ENCODE results near the gene PARD6G.
"Not testable (repeated sequence)": the region's sequence is repeated elsewhere in the genome, so short reads cannot be mapped to it uniquely, and the experiment has no call there.

PARD6G gene

GRCh38 chr18:80241919-80242777, 5.2 kb downstream of the PARD6G start:
- DNase-seq: no peak

GRCh38 chr18:80239830-80240229, 7.5 kb downstream of the PARD6G start:
- no peak for DNase-seq

DNA sequence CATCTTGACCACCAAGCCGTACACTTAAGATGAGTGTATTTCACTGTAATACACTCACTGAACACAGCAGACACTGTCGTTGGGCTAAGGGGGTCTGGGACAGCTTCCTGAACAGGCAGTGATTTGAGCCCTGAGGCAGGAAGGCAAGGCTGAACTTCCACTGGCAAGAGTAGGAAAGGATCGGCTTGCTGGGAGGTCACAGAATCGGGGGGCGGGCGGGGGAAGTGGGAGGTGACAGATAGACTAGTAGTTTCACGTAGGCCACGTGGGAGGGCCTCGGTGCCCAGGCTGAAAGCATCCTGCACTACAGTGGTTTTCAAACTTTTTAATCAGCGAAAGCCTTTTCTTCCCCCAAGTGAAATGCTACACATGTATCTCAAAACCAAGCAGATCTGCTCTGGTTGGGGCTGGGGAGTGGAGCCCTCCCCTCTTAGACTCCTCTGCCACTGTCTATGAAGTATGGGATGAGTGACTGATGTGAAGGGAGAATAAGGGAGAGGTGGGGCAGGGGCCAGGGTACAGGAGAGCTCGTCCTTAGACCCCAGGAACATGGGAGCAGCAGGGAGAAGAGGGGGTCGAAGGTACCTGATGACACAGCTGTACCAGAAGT, 8.6 kb downstream of the PARD6G start:
- DNase-seq: no peak

DNA sequence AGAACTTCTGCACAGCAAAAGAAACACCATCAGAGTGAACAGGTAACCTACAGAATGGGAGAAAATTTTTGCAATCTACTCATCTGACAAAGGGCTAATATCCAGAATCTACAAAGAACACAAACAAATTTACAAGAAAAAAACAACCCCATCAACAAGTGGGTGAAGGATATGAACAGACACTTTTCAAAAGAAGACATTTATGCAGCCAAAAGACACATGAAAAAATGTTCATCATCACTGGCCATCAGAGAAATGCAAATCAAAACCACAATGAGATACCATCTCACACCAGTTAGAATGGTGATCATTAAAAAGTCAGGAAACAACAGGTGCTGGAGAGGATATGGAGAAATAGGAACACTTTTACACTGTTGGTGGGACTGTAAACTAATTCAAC, 9.8 kb downstream of the PARD6G start:
- DNase-seq: not testable (repeated sequence)

DNA sequence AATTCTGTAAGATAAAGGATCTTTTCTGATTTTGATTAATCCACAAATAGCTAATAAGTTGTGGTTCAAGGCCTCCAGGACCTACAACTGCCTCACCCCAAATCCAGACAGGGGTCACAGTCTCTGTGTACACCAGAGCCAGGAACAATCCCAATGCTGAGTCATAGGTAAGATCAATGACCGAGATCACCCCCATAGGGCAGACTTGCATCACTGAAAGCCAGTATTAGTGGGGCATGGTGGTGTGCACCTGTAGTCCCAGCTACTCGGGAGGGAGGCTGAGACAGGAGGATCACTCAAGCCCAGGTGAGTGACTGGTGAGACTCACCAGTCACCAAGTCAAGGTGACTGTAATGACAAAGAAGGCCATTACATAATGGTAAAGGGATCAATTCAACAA, 12.9 kb downstream of the PARD6G start:
- no peak for DNase-seq

GRCh38 chr18:80233899-80234298, 13.4 kb downstream of the PARD6G start:
- DNase-seq: no peak

DNA sequence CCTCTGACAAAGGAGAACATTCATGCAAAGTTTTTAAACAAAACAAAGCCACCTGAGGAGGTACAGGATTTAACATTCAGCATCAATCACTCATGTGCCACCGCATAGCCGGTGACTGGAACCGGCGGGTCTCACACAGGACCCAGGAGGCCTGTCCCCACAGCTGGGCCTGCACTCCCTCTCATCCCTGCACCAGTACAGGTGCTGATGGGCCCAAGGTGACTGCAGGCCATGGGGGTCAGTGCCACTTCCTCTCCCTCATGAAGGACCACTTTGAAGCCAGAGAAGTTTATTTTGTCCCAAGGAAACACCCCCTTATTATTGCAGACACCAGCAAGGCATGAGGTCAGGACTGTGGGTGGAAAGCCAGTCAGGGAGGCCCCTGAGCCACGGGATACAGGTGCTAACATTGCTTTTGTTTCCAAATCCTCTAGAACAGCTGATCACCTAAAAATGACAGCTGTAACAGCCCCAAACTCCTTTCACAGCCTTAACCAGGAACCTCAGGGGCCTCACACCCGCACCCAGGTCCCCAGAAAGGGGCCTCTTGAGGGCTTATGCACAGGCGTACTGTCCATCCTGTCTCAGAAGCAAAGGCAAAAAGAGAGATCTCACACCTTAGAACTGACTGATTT, 14.0 kb downstream of the PARD6G start:
- no peak for DNase-seq

DNA sequence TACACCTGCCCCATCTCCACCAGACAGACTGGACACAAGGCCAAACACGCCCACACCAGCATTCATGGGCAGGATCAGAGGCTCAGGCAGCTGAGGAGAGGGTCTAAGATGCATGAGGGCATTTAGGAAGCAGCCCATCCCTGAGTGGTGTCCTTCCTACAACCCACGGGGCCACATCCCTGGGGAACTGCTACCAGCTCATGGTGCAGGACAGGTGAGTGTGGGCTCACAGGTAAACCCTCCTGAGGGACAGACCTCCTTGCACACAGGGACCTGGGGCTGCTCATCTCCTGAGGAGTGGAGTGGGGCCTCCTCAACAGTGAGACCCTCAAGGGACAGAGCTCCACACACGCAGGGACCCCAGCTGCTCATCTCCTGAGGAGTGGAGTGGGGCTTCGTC, 14.6 kb downstream of the PARD6G start:
- no peak for DNase-seq

- DNase-seq: no peak
These were observed 15.3 kb downstream of the PARD6G start for GRCh38 chr18:80232030-80232429.

DNA sequence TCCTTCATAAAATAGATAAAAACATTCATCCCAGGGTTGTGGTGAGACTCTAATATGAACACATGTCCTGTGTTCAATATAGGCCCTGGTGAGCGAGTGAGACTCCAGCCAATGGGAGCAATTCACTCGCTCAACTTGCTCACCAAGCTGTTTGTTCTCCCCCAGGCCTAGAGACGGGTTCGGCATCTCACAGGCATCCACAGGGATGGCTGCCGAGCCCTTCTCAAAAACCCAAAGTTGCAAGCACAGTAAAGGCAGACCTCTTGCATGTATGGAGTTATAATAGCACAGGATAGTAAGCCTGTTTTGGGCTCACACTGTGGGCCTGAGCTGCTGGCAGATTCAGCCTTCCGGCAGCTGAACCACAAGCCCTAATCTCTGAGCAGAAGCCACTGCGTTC, 15.7 kb downstream of the PARD6G start:
- no peak for DNase-seq

GRCh38 chr18:80231151-80231550, 16.2 kb downstream of the PARD6G start:
- no peak for DNase-seq

DNA sequence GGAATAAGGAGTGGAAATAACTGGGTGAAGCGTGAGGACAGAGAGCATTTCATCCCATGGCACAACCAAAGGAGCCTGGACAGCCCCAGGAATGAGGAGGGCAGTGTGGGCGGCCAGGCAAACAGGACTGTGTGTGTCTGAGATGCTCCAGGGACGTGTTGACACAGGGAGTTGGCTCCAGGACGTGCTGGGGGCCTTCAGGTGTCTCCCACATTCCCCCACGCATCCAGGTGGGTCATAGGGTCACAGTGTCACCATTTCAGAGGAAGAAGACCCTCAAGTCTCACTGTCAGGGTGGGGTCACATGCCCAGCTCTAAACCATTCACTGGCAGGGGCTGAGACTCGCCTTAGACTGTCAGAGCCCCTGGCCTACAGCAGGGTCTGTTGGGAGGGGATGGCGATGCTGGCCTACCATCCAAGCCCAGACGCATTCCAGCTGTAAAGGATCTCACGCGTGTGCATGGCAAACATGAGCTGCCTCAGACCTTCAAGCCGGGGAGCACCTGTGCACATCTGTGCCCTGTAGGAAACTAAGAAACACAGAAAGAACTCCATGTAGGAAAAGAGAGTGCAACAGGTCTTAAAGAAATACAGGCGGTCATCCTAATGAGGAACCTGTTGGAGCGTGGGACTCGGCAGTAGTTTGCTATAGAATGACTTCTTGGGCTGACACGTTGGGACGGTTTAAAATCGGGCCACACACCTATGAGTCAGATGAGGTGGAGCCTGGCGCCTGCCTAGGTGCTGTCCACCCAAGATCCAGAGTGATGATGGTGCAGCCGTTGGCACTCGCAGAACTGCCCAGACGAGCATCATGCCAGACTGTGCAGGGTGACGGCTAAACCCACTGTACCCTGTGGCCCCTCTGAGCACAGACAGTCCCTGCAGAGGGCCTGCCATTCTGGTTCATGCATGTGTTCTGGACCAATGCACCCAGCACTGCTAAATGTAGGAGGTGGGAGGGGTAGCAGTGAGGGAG, 17.3 kb downstream of the PARD6G start:
- no peak for DNase-seq

GRCh38 chr18:80229363-80229762, 18.0 kb downstream of the PARD6G start:
- DNase-seq: no peak

GRCh38 chr18:80228051-80228848, 19.1 kb downstream of the PARD6G start:
- no peak for DNase-seq

DNA sequence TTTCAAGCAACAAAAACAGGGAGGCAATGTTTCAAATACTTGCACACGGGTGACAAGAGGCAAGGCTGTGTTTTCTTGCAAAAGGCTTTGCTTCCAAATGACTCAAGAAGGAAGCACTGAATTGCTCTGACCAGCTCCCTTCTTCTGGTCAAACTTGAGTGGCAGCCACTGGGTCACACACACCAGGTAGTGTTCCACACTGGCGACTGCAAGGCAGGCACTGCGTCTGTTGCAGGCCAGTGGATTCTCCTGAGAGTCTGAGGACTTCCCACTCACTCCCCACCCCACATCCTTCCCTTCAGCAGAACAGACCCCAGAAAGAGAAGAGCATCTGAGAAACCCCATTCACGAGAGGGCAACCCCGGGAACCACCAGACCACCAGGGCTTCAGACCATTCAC, 19.8 kb downstream of the PARD6G start:
- DNase-seq: no peak

DNA sequence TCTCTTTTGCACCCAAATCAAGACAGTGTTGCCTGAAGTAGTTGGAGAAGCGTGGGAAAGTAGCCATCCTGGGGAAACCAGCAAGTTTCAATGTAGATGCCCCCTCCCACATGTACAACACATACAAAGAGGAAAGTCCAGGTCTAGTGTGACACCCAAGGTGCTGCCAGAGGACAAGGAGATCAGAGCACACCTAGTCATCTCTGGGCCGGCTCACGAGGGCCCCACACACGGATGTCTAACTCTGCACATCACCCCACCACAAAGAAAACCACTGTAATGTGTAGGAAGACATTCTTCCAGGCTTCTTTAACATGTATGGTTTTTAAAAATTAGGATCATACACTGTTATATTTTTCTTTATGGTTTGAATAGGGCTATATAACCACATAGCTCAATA, 21.6 kb downstream of the PARD6G start:
- no peak for DNase-seq

- DNase-seq: no peak
These were observed 23.6 kb downstream of the PARD6G start for GRCh38 chr18:80223581-80224148.

GRCh38 chr18:80219488-80219887, 27.8 kb downstream of the PARD6G start:
- DNase-seq: not testable (repeated sequence)

DNA sequence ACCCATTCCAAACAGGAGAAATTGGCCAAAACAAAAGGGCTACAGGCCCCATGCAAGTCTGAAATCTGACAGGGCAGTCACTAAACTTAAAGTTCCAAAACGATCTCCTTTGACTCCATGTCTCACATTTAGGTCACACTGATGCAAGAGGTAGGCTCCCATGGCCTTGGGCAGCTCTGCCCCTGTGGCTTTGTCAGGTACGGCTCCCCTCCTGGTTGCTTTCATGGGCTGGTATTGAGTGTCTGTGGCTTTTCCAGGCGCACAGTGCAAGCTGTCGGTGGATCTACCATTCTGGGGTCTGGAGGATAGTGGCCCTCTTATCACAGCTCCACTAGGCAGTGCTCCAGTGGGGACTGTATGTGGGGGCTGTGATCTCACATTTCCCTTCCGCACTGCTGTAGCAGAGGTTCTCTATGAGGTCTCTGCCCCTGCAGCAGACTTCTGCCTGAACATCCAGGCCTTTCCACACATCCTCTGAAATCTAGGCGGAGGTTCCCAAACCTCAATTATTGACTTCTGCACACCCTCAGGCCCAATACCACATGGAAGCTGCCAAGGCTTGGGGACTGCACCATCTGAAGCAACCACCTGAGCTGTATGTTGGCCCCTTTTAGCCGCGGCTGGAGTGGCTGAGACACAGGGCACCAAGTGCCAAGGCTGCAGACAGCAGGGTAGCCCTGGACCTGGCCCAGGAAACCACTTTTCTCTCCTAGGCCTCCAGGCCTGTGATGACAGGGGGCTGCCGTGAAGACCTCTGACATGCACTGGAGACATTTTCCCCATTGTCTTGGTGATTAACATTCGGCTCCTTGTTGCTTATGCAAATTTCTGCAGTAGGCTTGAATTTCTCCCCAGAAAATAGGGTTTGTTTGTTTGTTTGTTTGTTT, 28.7 kb downstream of the PARD6G start:
- DNase-seq: no peak

- DNase-seq: no peak
These were observed 34.1 kb downstream of the PARD6G start for GRCh38 chr18:80213182-80213581.
